ENCODE measurements around the gene PARVB.
A peak's percentile ranks its signal among the peaks of the same experiment; 100 is the strongest.

PARVB gene, protein sequence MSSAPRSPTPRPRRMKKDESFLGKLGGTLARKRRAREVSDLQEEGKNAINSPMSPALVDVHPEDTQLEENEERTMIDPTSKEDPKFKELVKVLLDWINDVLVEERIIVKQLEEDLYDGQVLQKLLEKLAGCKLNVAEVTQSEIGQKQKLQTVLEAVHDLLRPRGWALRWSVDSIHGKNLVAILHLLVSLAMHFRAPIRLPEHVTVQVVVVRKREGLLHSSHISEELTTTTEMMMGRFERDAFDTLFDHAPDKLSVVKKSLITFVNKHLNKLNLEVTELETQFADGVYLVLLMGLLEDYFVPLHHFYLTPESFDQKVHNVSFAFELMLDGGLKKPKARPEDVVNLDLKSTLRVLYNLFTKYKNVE

DNA sequence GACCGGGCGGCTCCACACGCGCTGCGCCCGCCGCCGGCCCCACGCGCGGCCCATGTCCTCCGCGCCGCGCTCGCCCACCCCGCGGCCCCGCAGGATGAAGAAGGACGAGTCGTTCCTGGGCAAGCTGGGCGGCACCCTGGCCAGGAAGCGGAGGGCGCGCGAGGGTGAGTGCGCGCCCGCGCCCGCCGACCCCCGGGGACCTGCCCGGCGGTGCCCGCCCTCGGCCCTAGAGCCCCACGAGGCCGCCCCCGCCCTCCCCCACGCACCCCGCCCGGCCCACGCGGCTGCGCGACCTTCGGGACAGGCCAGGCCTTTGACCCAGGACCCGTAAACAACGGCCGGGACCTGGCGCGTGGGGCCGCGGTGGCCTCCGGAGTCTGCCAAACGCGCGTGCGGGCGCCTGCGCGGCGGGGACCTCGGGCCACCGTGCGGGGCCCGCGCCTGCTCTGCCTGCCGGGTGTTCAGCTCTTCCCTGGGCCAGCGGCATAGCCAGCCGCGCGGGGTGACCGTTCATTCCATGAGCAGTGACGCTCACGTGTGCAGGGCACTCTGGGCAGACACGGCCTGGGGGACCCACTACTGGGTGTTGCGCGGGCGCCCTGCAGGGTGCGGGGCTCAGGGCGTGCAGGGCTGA, at the start of gene PARVB:
PARVB (plus strand) TSS at position 15 of the 634 bp plus-strand sequence; CDS start at position 53, 38 bp downstream.
- H3K4me3 ChIP-seq (ENCODE audit: low read depth, low read length): peak within 1 kb of the TSS; percentile 42

DNA sequence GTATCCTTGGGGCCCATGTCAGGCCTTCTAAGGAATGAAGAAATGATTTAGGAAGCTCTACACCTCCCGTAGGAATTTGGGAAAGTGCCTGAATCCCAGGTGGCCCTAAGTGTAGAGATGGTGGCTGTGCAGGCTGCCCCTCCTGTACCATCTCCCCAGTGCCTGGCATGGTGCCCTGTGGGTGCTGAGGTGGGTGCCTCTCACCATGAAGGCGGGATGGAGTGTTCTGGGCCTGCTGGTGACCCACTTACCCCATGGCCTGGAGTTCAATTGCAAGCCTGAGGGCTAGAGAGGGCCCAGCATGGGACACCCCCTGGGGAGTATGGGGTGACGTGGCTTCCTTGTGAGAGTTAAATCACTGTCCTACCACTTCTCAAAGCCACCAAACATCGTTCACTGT, 49.1 kb upstream of the PARVB start:
- no peak overlapping the region for H3K4me3 ChIP-seq (ENCODE audit: low read depth, low read length)

DNA sequence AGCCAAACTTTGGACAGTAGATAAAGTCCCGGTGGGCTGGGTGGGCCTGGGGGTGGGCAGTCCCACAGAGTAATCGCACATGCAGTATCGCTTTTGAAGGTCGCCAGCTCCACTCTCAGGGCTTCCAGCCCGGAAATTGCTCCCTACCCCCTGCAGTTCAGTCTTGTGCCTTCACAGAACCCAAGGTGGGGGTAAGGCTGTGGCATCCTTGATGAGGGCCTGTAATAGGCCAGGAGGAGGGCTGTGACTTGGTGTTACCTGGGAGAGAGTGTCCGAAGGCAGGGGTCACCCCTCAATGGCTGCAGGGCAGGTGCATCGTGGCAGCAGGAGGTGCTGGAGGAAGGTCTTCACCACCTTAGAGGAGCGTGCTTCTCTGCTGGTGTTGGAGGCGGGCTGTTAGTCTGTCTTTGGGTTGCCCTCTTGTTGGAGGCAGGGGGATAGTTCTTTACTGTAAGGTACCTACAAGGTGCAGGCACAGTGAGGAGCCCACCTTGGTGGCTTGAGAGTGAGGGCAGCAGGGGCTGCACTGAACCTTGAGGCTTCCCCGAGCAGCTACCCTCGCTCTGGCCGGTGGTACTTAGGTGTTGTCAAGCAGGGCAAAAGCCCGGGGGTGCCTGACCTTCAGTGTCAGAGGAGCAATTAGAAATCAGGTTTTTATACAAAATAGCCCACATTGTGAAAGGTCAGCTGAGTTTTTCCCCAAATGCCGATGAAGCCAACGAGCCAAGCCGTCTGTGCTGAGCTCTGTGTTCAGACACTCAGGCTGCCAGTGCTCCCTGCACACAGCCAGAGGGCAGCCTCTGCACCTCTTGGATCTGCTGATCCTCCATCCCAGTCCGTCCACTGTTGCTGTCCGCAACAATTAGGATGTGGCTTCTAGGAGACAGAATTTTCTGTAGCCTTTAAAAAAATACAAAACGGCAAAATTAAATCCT, 47.0 kb upstream of the PARVB start:
- no peak overlapping the region for H3K4me3 ChIP-seq (ENCODE audit: low read depth, low read length)

DNA sequence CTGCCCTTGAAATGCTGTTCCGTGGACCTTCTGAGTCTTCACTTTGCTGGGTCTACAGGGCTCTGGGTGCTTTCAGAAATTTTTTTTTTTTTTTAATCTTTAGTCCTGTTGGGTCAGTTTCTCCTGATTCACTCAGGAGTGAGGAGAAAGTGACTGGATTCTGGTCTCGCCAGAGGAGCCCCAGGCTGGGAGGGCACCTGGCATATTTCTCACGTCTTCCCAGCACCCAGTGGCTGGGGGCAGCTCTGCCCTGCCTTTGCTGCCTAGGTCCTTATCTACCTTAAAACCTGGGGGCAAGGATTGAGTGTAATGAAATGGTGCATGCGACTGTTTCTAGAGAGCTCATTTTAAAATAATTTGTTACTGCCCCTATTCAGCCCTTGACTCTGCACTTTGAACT, 45.5 kb upstream of the PARVB start:
- H3K4me3 ChIP-seq (ENCODE audit: low read depth, low read length): no peak overlapping the region

DNA sequence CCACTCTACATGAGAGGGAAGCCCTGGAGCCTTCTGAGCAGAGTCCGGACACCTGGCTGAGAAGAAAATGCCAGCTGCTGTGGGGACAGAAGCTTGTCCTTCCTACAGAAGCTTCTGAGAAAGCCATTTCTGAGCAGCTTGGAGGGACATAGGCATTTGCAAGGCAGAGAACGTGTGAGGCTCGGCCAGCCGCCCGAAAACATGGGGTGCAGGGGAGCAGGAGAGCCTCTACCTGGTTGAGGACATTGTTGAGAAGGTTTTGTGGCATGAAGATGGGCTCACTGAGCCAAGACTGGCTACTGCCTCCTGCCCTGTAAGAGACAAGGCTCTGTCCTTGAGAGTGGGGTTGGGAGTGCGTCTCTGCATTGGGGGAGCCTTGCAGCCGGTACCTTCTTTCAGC, 43.5 kb upstream of the PARVB start:
- no peak overlapping the region for H3K4me3 ChIP-seq (ENCODE audit: low read depth, low read length)

DNA sequence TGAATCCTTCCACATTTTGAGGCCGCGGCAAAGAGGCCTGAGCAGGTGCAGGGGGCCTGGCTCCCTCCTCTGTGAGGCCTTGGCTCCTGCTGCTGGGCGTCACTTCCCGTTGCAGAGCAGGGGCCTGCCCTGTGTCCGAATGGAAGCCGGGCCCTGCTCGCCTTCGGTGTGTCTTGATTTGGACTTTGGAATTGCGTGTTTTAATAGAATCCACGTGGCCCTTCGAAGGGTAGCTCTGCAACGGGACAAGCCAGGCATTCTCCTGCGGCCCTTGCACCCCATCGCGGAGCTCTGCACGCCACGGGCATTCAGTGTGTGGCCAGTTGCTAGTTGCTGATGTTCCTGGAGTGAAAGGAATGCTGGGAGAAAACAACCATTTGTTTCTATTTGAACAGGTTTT, 43.1 kb upstream of the PARVB start:
- H3K4me3 ChIP-seq (ENCODE audit: low read depth, low read length): no peak overlapping the region

DNA sequence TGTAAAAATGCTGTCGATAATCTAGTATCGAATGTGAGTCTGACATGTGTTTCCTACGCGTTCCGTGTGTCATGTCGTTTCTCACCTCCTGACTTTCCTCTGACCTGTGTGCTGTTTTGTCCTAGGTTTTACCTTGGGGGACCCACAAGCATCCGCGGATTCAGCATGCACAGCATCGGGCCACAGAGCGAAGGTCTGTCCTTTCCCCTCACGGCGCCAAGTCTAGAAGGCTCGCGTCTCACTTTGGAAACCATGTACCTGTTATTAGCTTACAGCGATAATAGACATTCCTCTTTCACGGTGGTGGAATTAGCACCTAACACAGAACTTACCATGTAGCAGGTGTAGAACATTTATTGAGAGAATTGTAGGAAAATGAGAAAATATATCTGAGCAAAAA, 40.3 kb upstream of the PARVB start:
- no peak overlapping the region for H3K4me3 ChIP-seq (ENCODE audit: low read depth, low read length)

DNA sequence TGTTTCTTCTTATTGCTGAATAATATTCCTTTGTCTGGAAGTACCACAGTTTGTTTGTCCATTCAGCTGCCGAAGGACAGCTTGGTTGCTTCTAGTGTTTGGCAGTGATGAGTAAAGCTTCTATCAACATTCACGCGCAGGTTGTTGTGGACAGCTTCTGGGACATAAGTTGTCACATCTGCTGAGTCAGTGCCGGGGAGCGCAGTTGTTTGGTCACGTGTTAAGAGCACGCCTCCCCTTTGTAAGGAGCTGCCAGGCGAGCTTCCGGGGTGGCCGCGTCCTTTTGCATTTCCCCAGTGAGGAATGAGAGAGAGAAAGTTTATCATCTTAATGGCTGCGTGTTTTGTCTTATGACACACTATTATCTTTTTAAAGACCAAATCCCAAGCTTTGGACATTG, 38.6 kb upstream of the PARVB start:
- no peak overlapping the region for H3K4me3 ChIP-seq (ENCODE audit: low read depth, low read length)

DNA sequence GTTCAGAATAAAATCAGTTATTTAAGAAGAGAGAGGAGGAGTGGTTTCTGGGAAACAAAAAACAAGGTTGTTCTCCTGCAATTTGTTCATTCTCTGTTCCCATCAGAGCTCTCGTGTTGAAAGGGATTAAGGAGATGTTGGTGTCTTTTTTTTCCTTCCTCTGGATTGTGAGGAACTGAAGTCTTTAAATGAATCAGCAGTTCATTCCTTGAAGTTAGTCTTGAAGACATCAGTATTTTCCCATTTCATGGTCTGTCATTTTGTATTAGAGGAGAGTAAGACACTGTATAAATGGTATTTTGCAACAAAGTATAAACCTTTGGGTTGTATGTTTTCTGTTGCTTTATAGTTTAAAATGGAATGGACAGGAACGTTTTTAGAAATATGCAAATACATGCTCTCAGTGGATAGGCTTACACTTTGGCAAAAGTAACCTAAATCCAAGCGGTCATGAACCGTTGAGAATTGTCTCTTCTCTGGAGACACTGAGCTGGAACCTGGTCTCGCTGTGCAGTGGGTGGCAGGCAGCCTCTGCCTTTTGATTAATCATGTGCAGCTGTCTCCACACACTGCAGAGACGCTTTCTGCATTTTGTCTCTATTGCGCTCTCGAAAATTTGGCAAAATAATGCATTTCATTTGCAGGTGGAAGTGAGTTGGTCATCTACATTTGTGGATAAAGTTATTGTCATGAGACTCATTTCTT, 35.8 kb upstream of the PARVB start:
- H3K4me3 ChIP-seq (ENCODE audit: low read depth, low read length): no peak overlapping the region

DNA sequence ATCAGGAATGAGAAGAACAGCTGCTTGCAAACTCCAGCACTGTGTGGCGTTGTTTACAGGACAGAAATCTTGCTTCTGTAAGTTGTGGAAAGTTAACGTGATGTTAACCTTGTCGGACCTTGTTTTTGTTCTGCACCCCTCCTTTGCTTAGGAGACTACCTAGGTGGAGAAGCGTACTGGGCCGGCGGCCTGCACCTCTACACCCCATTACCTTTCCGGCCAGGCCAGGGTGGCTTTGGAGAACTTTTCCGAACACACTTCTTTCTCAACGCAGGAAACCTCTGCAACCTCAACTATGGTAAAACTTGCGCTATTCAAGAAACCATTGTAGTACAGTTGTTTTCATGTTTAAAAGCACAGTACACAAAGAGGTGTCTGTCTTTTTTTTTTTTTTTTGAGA, 35.1 kb upstream of the PARVB start:
- H3K4me3 ChIP-seq (ENCODE audit: low read depth, low read length): no peak overlapping the region

DNA sequence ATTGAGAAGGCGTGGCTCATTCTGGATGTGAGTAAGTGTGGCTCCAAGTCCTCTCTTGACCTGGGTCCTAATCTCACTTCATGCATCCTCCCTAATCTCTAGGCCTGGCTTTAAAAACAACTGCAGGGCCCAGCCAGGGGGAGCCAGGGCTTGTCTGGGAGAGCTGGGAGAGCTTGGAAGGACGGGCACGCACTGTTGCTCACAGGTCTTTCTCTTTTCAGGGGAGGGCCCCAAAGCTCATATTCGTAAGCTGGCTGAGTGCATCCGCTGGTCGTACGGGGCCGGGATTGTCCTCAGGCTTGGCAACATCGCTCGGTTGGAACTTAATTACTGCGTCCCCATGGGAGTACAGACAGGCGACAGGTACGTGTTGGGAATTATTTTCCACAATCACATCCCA, 34.1 kb upstream of the PARVB start:
- no peak overlapping the region for H3K4me3 ChIP-seq (ENCODE audit: low read depth, low read length)

DNA sequence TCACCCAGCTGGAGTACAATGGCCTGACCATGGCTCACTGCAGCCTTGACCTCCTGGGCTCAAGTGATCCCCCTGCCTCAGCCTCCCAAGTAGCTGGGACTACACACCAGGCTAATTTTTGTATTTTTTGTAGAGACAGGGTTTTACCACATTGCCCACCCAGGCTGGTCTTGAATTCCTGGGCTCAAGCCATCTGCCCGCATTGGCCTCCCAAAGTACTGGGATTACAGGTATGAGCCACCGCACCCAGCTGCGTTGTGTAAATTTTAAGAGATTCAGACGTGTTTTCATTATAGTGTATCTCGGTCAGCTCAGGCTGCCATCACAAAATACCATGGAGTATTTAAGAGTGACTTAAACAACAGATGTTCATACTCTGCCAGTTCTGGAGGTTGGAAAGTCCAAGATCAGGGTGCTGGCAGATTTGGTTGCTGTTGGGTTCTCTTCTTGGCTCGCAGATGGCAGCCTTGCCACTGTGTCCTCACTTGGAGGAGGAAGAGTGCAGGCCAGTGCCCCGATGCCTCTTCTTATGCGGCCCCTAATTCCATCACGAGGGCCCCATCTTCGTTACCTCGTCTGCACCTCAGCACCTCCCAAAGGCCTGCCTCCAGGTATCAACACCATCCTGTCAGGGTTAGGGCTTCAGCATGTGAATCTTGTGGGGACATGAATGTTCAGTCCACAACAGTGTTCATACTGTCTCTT, 32.6 kb upstream of the PARVB start:
- H3K4me3 ChIP-seq (ENCODE audit: low read depth, low read length): no peak overlapping the region

DNA sequence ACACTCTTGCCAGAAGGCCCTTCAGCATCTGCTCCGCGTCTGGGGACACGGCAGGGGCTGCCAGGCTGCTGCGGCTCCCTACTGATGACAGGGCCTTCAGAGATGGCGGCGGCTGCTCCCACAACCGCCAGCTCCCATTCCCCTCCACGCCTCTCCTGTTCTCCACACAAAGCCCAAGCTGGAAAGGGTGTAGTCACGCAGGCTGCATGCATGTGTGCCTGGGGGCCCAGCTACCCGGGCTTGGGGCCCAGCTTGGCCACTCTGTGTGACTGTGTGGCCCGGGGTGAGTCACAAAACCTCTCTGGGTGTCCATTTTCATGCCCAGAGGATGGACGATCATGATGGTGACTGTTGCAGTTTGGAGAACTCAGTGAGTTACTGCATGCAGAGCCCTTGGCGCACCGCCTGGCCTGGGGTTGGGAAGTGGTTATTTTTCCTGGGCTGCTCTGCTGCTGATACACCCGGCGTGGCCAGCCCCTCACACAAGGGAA, 31.7 kb upstream of the PARVB start:
- no peak overlapping the region for H3K4me3 ChIP-seq (ENCODE audit: low read depth, low read length)

DNA sequence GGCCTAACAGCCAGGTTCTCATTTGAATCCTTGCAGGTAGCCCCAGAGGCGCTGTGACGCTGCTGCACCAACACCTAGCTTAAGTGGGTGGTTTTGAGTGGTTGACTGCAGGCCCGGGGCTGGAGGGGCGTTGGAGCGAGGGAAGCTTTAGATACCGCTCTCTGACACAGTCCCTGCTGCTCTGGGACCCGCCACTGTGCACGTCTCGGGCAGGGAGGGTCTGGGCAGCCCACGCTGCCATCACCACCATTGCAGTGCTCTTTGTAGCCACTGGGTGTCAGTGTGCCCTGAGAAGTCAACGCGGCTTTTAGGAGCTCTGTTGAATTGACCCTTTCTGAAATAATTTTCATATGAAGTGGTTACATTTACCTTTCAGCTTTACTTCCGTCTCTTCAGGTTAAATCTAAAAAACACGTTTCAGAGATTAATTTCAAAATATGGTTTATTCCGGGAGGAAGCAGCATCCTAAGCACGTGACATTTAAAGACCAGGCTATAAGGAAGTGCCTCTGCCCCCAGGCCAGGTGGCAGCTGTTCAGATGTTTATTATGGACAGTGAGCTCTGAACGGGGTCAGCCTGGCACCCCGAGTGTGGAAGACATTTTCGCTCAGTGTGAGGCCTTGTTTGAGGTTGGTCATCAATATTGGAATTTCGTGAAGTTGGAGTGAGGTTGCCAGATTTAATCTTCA, 30.9 kb upstream of the PARVB start:
- H3K4me3 ChIP-seq (ENCODE audit: low read depth, low read length): no peak overlapping the region

DNA sequence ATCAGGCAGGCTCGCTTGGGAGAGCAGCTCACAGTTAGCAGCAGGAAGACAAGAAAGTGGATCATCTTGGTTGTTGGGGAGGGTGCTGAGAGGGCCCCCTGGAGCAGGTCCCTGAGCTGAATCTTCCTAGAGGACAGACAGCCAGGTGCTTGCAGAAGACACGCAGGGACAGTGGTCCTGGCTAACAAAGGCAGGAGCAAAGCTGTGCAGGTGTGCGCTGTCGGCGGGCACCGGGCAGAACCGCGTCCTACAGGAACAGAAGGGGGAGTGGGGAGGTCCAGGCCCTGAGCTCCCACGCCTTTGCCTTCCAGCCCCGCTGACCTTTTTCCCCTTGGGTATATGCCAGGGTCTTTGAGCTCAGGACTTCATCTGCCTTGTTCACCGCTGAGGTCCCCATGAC, 30.1 kb upstream of the PARVB start:
- no peak overlapping the region for H3K4me3 ChIP-seq (ENCODE audit: low read depth, low read length)

DNA sequence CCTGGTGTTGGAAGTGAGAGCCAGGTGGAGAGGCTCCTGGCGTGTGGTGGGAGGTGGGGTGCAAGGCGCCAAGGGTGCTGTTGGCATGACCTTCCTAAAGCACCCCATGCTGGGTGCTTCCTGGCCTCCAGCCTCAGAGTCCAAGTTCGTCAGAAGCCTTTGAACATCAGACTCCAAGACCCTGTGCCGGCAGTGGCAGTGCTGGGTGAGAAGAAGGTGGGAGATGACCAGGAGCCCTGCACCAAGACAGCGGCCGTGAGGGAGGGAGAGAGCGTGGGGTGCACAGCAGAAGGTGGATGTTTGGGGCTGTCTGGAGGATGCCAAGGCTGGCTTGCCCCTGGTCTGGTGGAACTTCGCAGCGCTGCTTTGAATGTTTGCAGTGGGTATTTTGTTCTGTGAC, 29.7 kb upstream of the PARVB start:
- H3K4me3 ChIP-seq (ENCODE audit: low read depth, low read length): no peak overlapping the region

DNA sequence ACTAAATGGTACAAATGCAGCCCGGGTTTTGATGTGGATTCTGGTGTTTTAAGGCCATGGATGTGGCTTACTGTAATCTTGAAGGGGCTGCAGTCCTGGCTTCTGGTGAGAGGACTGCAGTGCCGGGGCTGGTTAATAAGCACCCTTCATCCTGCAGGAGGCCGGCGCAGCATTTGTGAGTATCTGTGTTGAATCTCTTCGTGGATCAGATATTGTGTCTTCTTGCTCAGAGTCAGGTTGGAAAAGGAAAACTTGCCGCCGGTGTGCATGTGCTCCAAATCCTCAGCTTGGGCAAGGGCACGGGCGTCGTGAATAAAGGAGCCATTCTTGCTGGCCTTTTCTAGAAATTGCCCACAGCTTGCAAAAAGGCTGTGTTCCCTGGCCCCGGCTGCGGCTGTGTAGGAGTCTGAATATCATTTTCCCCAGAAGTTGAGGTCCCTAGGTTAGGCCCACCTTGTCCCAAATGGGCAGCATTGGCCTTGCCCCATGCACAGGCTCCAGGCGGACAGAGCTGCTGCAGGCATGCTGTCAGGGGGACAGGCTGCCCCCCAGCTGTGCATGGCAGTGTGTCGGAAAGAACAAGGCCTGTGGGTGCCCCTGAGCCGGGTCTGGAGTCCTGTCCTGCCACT, 28.9 kb upstream of the PARVB start:
- H3K4me3 ChIP-seq (ENCODE audit: low read depth, low read length): no peak overlapping the region

DNA sequence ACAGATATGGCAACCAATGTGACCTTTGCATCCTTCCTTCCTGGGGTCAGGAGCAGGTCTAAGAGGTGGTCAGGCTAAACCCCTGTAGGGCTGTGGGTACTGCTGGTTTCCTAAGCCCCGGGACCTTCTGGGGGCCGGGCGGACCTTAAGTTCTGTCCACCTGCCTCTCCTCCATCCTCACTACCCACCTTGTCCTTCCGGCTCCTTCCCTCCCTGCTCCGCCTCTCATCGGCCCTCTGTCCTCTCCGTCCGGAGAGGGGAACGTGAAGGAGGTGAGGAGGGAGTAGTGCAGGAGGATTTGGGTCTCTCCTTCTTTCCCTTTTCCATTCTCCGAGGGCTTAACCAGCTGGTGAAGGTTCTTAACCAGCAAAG, 28.3 kb upstream of the PARVB start:
- no peak overlapping the region for H3K4me3 ChIP-seq (ENCODE audit: low read depth, low read length)

Data from iPS-11a (cell line).